Epithelial cell of proximal tubule (primary cell): ENCODE results near the gene SCML1. TPM values are rescaled to one million over a fixed set of nuclear protein-coding genes. Genes with fewer than 3 reads are reported as not detected.

Source experiments
- DNase-seq: peaks from one replicate; pipeline ENCODE4 v3.0.0-alpha.2; 2011; ENCODE audit warnings: low read depth
- H3K4me3 ChIP-seq: 2 replicates; pipeline ENCODE4 v1.5.1; 2011; ENCODE audit warnings: low read depth, mild to moderate bottlenecking, low read length
- CTCF ChIP-seq: conservative IDR thresholded peaks from 2 replicates; pipeline ENCODE4 v1.5.1; 2012; ENCODE audit warnings: low read depth, mild to moderate bottlenecking, low read length
- total RNA-seq: library from RNA; depleted of rRNA; stranded (reverse); fragments of >200 nt; gene quantifications from 2 replicates; pipeline ENCODE4 v1.2.3, GENCODE V29; 2015

The SCML1 gene
- total RNA-seq, 1 donor from 2014 or later, result 4.4 TPM

- DNase-seq, result no peak
- no peak overlapping the region for H3K4me3 ChIP-seq
- TF ChIP-seq CTCF, result no peak
Observed at GRCh38 chrX:17721715-17722114, 15.6 kb upstream of the SCML1 start.

GRCh38 chrX:17725181-17725580 is 12.1 kb upstream of the SCML1 start:
- TF ChIP-seq CTCF, result no peak
- H3K4me3 ChIP-seq, result no peak overlapping the region
- no peak for DNase-seq

- no peak for DNase-seq
Observed at GRCh38 chrX:17732138-17732783, 5.0 kb upstream of the SCML1 start.

GRCh38 chrX:17735406-17735805 is 1.9 kb upstream of the SCML1 start:
- no peak for TF ChIP-seq CTCF
- no peak overlapping the region for H3K4me3 ChIP-seq
- no peak for DNase-seq

More at GRCh38 chrX:17732138-17732783, 5.0 kb upstream of the SCML1 start:
- H3K4me3 ChIP-seq, result no peak overlapping the region
- TF ChIP-seq CTCF, result no peak

- no peak for TF ChIP-seq CTCF
- no peak for DNase-seq
- peak overlapping the region; percentile 49 for H3K4me3 ChIP-seq
Observed at GRCh38 chrX:17736478-17736855, 826 bp upstream of the SCML1 start.

GRCh38 chrX:17737710-17737985 is 355 bp downstream of the SCML1 start:
- no peak for TF ChIP-seq CTCF
- DNase-seq, result no peak
- H3K4me3 ChIP-seq, result peak overlapping the region; percentile 78

GRCh38 chrX:17737986-17738713 is 857 bp downstream of the SCML1 start:
- H3K4me3 ChIP-seq, result peak overlapping the region; percentile 78
- TF ChIP-seq CTCF, result no peak
- DNase-seq, result no peak
